GM20000 (cell line): ENCODE measurements around the gene PARVA.

Experiments
- DNase-seq: peaks from one replicate; pipeline ENCODE4 v3.0.0; 2012; ENCODE audit warnings: low spot score
- TF ChIP-seq, protein P1 (sequence below): IDR thresholded peaks from 2 replicates; pipeline ENCODE4 v1.5.1; 2012; ENCODE audit warnings: mild to moderate bottlenecking, control low read depth; ENCODE audit errors: extremely low read depth, missing control alignments

PARVA gene

DNA sequence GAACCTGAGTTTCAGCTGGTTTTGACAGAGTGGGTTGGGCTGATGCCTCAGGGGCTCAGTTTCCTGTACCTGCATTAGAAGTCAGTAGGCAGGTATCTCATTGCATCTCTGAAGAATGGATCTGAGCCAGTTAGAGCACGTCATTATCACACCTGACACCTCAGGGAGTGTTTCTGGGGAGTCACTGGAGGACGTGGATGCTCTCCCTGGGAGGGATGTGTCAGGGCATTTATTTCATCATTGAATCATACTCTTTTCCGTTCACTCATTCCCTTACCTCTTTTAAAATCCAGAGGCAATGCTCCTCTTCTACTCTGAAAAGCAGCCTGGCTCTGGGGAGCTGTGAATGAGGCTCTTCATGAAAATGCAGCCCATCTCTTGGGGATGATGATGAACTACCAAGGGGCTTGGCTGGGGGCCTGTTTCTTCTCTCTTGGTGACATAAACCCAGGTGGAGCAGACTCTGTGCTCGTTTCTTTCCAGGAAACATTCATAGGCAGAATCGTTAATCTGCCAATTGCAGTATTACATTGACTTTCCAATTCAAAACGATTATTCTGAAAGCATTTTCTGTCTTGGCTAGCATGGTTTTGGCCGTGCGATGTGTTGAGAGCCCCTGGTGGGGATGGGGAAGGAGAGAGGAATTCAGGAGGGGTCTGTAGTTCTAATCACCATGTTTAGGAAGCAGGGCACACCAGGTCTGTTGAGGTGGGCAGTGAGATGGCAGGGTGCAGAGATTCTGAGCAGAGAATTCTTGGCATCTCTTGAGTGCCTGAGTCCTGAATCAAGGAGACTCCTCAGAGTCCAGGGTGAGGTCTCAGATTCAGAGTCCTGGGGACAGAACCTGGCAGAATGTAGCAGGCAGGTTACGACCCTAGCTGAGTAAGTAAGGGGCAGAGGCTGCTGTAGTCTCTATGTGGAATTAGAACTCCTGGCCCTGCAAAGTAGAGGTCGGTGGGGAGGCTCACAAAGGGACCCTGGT is 12.6 kb downstream of the PARVA start:
- no peak for DNase-seq
- TF ChIP-seq, protein P1, sequence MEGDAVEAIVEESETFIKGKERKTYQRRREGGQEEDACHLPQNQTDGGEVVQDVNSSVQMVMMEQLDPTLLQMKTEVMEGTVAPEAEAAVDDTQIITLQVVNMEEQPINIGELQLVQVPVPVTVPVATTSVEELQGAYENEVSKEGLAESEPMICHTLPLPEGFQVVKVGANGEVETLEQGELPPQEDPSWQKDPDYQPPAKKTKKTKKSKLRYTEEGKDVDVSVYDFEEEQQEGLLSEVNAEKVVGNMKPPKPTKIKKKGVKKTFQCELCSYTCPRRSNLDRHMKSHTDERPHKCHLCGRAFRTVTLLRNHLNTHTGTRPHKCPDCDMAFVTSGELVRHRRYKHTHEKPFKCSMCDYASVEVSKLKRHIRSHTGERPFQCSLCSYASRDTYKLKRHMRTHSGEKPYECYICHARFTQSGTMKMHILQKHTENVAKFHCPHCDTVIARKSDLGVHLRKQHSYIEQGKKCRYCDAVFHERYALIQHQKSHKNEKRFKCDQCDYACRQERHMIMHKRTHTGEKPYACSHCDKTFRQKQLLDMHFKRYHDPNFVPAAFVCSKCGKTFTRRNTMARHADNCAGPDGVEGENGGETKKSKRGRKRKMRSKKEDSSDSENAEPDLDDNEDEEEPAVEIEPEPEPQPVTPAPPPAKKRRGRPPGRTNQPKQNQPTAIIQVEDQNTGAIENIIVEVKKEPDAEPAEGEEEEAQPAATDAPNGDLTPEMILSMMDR: no peak

DNA sequence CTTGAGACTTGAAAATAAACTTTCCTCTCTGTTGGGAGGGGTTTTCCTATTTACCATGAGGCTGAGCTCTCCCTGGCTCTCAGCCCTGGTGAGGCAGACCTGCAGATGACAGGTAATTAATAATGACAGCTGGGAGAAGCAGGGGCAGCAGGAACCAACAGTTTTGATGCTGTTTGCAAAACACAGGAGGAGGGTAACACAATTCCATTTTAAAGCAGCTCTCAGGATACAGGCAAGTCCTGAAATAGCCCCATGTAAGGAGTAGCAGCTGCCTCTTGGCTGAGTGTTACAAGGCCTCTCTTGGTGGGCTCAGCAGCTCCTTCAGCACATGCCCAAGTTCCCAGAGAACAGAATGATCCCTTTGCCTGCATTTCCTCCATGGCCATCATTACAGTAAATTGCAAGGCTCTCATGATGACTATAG is 13.3 kb downstream of the PARVA start:
- TF ChIP-seq, protein P1: no peak
- no peak for DNase-seq

DNA sequence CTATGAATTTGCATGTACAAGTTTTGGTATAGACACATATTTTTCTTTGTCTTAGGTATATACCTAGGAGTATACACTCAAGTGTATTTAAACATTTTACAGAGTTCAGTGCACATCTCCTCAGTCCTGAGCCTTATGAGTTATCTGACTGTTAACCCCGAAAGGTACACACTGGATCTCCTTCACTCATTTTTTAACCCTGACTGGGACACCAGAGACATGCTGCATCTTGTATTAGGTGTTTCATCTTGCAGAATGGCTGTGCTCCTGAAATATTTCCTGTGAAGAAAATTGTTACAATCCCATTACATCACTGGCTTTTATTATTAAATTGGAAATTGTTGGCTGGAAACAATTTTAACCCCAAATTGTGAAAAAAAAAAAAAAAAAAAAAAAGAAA is 15.3 kb downstream of the PARVA start:
- DNase-seq: no peak
- TF ChIP-seq, protein P1: no peak

DNA sequence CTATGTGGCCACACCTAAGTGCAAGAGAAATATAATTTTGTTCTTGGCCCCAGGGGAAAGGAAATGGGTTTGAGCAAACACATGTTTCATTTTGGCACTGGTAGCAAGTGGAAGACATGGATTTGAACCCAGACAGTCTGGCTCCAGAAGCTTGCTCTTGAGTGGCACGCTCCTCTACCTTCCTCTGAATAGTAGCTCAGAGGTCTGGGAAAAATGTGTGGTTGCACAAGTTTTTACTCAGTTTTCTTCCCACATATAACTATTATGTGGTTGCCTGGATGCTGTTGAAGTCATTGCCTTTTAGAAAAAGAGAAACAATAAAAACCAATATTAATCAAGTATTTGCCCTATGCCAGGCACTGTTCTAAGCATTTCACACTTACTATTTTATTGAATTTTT is 16.3 kb downstream of the PARVA start:
- no peak for DNase-seq
- TF ChIP-seq, protein P1: no peak

DNA sequence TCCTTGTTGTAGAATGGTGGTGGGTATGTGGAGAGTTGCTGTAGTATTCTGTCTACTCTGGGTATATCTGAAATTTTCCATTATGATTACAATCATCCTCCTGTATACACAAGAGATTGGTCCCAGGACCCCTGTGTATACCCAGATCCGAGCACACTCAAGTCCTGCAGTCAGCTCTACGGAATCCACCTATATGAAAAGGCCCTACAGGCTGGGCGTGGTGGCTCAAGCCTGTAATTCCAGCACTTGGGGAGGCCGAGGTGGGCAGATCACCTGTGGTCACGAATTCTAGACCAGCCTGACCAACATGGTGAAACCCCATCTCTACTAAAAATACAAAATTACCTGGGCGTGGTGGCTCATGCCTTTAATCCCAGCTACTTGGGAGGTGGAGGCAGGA is 17.2 kb downstream of the PARVA start:
- TF ChIP-seq, protein P1: no peak
- no peak for DNase-seq

DNA sequence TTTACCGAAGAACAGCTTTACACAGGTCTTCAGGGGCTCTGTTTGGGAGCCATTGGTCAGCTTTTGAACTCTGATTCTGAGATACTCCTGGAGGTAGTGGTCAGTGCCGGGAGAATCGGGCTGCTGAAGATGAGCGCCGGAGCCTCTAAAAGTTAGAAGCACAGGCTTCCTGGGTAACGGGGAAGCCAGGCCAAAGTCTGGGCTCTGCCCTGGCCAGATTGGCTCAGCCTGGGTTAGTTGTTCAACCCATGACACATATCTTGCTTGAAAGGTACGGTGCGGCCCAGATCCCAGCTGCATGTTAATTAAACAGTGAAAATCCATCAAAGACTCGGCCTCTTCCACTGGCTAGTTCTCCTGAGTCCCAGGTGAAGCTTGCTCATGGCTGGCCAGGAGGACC is 18.0 kb downstream of the PARVA start:
- no peak for DNase-seq
- TF ChIP-seq, protein P1: no peak

DNA sequence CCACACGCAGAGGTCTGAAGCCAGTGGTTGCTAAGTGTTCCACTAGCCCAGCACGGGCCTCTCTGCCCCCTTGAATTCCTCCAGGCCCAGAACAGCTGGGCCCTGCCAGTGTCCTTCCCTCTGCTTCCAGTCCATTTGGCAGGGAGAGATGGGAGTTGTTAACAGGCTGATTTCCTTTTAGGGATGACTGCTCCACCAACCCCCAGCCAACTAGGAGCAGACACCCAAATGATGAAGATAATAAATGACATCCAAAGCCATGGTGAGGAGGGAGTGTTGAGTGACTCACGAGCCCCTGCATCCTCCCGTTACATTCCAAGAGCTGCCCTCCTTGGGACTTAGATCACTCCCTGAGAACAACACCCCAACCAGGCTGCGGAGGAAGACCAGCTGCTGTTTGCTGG is 20.6 kb downstream of the PARVA start:
- DNase-seq: no peak
- TF ChIP-seq, protein P1: no peak
